H1 (cell line): ENCODE measurements around the gene TMEM250. TPM values are rescaled to one million over a fixed set of nuclear protein-coding genes. Genes with fewer than 3 reads are reported as not detected.
A peak's percentile ranks its signal among the peaks of the same experiment; 100 is the strongest.

Experiments
- CTCF ChIA-PET: fragments of 300-600 bp; sonication (Branson Sonifier 250); formaldehyde crosslinking; loops from one replicate; lab custom pipeline; 2021; ENCODE audit not compliant: partially characterized antibody; lab: Charles Lee
- POLR2A ChIA-PET: fragments of 300-600 bp; sonication (Branson Sonifier 250); formaldehyde crosslinking; loops from one replicate; lab custom pipeline; 2021; ENCODE audit warnings: inconsistent platforms; ENCODE audit not compliant: partially characterized antibody; lab: Charles Lee
- DNase-seq, 2 experiments: peaks; one replicate each; pipeline versions ENCODE4 v3.0.0 to v3.0.0-alpha.2; 2010 to 2022; ENCODE audit warnings: low spot score in 2 of 2, low read depth in 1 of 2, mixed read lengths in 1 of 2
- FAIRE-seq: peaks from 2 replicates; lab custom pipeline; 2011; peaks lifted over from hg19 to GRCh38; lab: Jason Lieb, UNC
- H2AFZ ChIP-seq: 2 replicates; pipeline ENCODE4 v1.8.1; 2012; ENCODE audit warnings: low read length, inconsistent platforms
- H2AK5ac ChIP-seq: 2 replicates; pipeline ENCODE4 v1.6.1; 2013; ENCODE audit warnings: low read depth, low read length
- H2BK120ac ChIP-seq: replicated peaks from 2 replicates; pipeline ENCODE3; 2013; ENCODE audit warnings: low read depth, low read length, inconsistent platforms
- H2BK12ac ChIP-seq: 2 replicates; pipeline ENCODE4 v1.6.1; 2013; ENCODE audit warnings: low read depth, low read length
- H2BK15ac ChIP-seq: 2 replicates; pipeline ENCODE4 v1.6.1; 2013; ENCODE audit warnings: low read length
- H2BK20ac ChIP-seq: 2 replicates; pipeline ENCODE4 v1.6.1; 2013; ENCODE audit warnings: low read length
- H2BK5ac ChIP-seq: 2 replicates; pipeline ENCODE4 v1.6.1; 2013; ENCODE audit warnings: low read depth, low read length
- H3K14ac ChIP-seq: 2 replicates; pipeline ENCODE4 v1.6.1; 2013; ENCODE audit warnings: inconsistent platforms; ENCODE audit not compliant: insufficient read length
- H3K18ac ChIP-seq: 2 replicates; pipeline ENCODE4 v1.6.1; 2013; ENCODE audit warnings: low read length; ENCODE audit errors: extremely low read depth
- H3K23ac ChIP-seq: 2 replicates; pipeline ENCODE4 v1.6.1; 2013; ENCODE audit warnings: inconsistent platforms; ENCODE audit not compliant: insufficient read length
- H3K23me2 ChIP-seq: 2 replicates; pipeline ENCODE4 v1.6.1; 2013; ENCODE audit warnings: low read depth, low read length
- H3K27ac ChIP-seq: 2 replicates; pipeline ENCODE4 v1.6.1; 2011; ENCODE audit warnings: low read depth, low read length, inconsistent platforms
- H3K27me3 ChIP-seq, 4 experiments: replicated peaks in 1 of 4; 1 replicate in 1 of 4; 2 replicates in 3 of 4; pipeline versions ENCODE4 v1.6.1 to v1.8.1; 2011 to 2013; ENCODE audit warnings: low read length in 3 of 4, mild to moderate bottlenecking in 3 of 4, inconsistent platforms in 2 of 4, mixed read lengths in 2 of 4, moderate library complexity in 1 of 4; ENCODE audit not compliant: control insufficient read depth in 3 of 4, insufficient read depth in 3 of 4; ENCODE audit errors: extremely low read depth in 1 of 4
- H3K36me3 ChIP-seq, 4 experiments: 2 replicates each; pipeline versions ENCODE4 v1.6.1 to v1.8.1; 2011 to 2013; ENCODE audit warnings: mild to moderate bottlenecking in 4 of 4, low read length in 3 of 4, moderate library complexity in 2 of 4, control low read depth in 1 of 4, inconsistent platforms in 1 of 4; ENCODE audit not compliant: insufficient read depth in 4 of 4, control insufficient read depth in 2 of 4
- H3K4ac ChIP-seq: replicated peaks from 2 replicates; pipeline ENCODE3; 2013; ENCODE audit warnings: low read length, low read depth, mixed read lengths, inconsistent platforms; ENCODE audit not compliant: insufficient read length
- H3K4me1 ChIP-seq, 4 experiments: replicated peaks in 1 of 4; 1 replicate in 1 of 4; 2 replicates in 3 of 4; pipeline versions ENCODE4 v1.6.1 to v1.8.1; 2011 to 2013; ENCODE audit warnings: low read length in 3 of 4, inconsistent platforms in 2 of 4, mixed read lengths in 1 of 4; ENCODE audit not compliant: insufficient read depth in 4 of 4, control insufficient read depth in 3 of 4
- H3K4me2 ChIP-seq, 2 experiments: 2 replicates each; pipeline versions ENCODE4 v1.6.1 to v1.8.1; 2011 to 2013; ENCODE audit warnings: low read depth in 2 of 2, low read length in 2 of 2, control low read depth in 1 of 2, inconsistent platforms in 1 of 2, mild to moderate bottlenecking in 1 of 2; ENCODE audit not compliant: insufficient read depth in 1 of 2
- H3K4me3 ChIP-seq, 4 experiments: fragments of 200-600, 300-600 bp in 1 of 4; sonication (generic), shearing (Covaris generic), sonication (Bioruptor Twin) in 1 of 4; 2 replicates each; pipeline versions ENCODE4 v1.5.1 to v1.8.1; 2011 to 2016; ENCODE audit warnings: low read length in 4 of 4, low read depth in 3 of 4, control low read depth in 2 of 4, inconsistent platforms in 2 of 4, mild to moderate bottlenecking in 2 of 4, mixed read lengths in 1 of 4, moderate library complexity in 1 of 4; ENCODE audit not compliant: insufficient read depth in 2 of 4; ENCODE audit errors: extremely low read depth in 1 of 4
- H3K56ac ChIP-seq: replicated peaks from 2 replicates; pipeline ENCODE3; 2013; ENCODE audit warnings: low read depth, mild to moderate bottlenecking, mixed read lengths, low read length, inconsistent platforms; ENCODE audit not compliant: insufficient read length
- H3K79me1 ChIP-seq: 2 replicates; pipeline ENCODE4 v1.6.1; 2013; ENCODE audit warnings: low read depth, low read length, control low read depth
- H3K79me2 ChIP-seq, 2 experiments: 2 replicates each; pipeline versions ENCODE4 v1.6.1 to v1.8.1; 2012 to 2013; ENCODE audit warnings: low read length in 2 of 2, mild to moderate bottlenecking in 2 of 2, inconsistent platforms in 1 of 2; ENCODE audit not compliant: insufficient read depth in 2 of 2, control insufficient read depth in 1 of 2
- H3K9ac ChIP-seq, 4 experiments: replicated peaks in 1 of 4; 1 replicate in 1 of 4; 2 replicates in 3 of 4; pipeline versions ENCODE4 v1.6.1 to v1.8.1; 2011 to 2013; ENCODE audit warnings: low read depth in 3 of 4, low read length in 3 of 4, control low read depth in 2 of 4, mild to moderate bottlenecking in 2 of 4, moderate library complexity in 2 of 4, inconsistent platforms in 1 of 4; ENCODE audit errors: extremely low read depth in 1 of 4
- H3K9me3 ChIP-seq, 2 experiments: 2 replicates each; pipeline versions ENCODE4 v1.6.1 to v1.8.1; 2012 to 2013; ENCODE audit warnings: mild to moderate bottlenecking in 2 of 2, moderate library complexity in 2 of 2, control low read depth in 1 of 2, inconsistent platforms in 1 of 2, low read depth in 1 of 2, low read length in 1 of 2, mixed read lengths in 1 of 2; ENCODE audit not compliant: insufficient read depth in 2 of 2
- H4K20me1 ChIP-seq, 2 experiments: replicated peaks in 1 of 2; 2 replicates each; pipeline versions ENCODE3 to v1.8.1; 2011 to 2013; ENCODE audit warnings: inconsistent platforms in 2 of 2, low read length in 2 of 2, mild to moderate bottlenecking in 1 of 2; ENCODE audit not compliant: insufficient read depth in 2 of 2, control insufficient read depth in 1 of 2
- H4K5ac ChIP-seq: 2 replicates; pipeline ENCODE4 v1.6.1; 2013; ENCODE audit warnings: low read length, low read depth, mixed read lengths, inconsistent platforms; ENCODE audit not compliant: insufficient read length
- H4K8ac ChIP-seq: 2 replicates; pipeline ENCODE4 v1.8.0; 2013; ENCODE audit warnings: mild to moderate bottlenecking, moderate library complexity, low read length, inconsistent platforms; ENCODE audit not compliant: insufficient read depth; ENCODE audit errors: extremely low read depth
- H4K91ac ChIP-seq: replicated peaks from 2 replicates; pipeline ENCODE3; 2013; ENCODE audit warnings: low read length, mixed read lengths, inconsistent platforms; ENCODE audit not compliant: insufficient read length
- ASH2L ChIP-seq: fragments of 200-600, 300-600 bp; sonication (generic); IDR thresholded peaks from one replicate; pipeline ENCODE4 v1.7.1; 2017; ENCODE audit warnings: low read length
- CTBP2 ChIP-seq: IDR thresholded peaks from 2 replicates; pipeline ENCODE4 v1.7.0; 2011; ENCODE audit warnings: borderline replicate concordance, mild to moderate bottlenecking, moderate library complexity, mixed read lengths, low read length; ENCODE audit not compliant: insufficient read depth, insufficient read length
- HDAC2 ChIP-seq, 2 experiments: fragments of 300-600 bp in 1 of 2; sonication (generic) in 1 of 2; IDR thresholded peaks; 2 replicates each; pipeline ENCODE4 v1.6.1; 2011 to 2012; ENCODE audit warnings: low read depth in 2 of 2, low read length in 2 of 2, mild to moderate bottlenecking in 2 of 2, moderate library complexity in 2 of 2, borderline replicate concordance in 1 of 2, inconsistent platforms in 1 of 2
- JUND ChIP-seq: IDR thresholded peaks from 2 replicates; pipeline ENCODE4 v1.6.1; 2011; ENCODE audit warnings: mild to moderate bottlenecking, improper control_type of control experiment, low read length
- KDM1A ChIP-seq: fragments of 200-600, 300-600 bp; sonication (generic); IDR thresholded peaks from 2 replicates; pipeline ENCODE4 v1.7.1; 2016; ENCODE audit warnings: mild to moderate bottlenecking, low read length, borderline replicate concordance
- RNF2 ChIP-seq: fragments of 200-900, 300-1000 bp; sonication (generic); IDR thresholded peaks from 2 replicates; pipeline ENCODE4 v1.7.1; 2016; ENCODE audit warnings: borderline replicate concordance, low read depth, mild to moderate bottlenecking, antibody characterized with exemption, low read length; ENCODE audit not compliant: poor library complexity, severe bottlenecking; ENCODE audit errors: missing control alignments
- SIRT6 ChIP-seq: IDR thresholded peaks from one replicate; pipeline ENCODE4 v1.7.1; 2012; ENCODE audit warnings: low read length, inconsistent platforms
- SIX5 ChIP-seq: IDR thresholded peaks from 2 replicates; pipeline ENCODE4 v1.6.1; 2011; ENCODE audit warnings: mild to moderate bottlenecking, low read depth, low read length
- TAF1 ChIP-seq: IDR thresholded peaks from 2 replicates; pipeline ENCODE4 v1.6.1; 2011; ENCODE audit warnings: mild to moderate bottlenecking, low read depth, low read length
- WGBS, 2 experiments: shearing (Covaris generic) in 1 of 2; methylation state at CpG; one replicate each; pipeline versions ENCODE4 v1.1.6 to v1.1.7; 2013 to 2015; ENCODE audit warnings: low lambda C conversion rate in 2 of 2, mixed read lengths in 2 of 2, inconsistent platforms in 1 of 2, low coverage in 1 of 2, missing lambda C conversion rate in 1 of 2; ENCODE audit not compliant: insufficient replicate concordance in 2 of 2, insufficient coverage in 1 of 2, insufficient read length in 1 of 2; ENCODE audit errors: extremely low coverage in 1 of 2, missing lambda C conversion rate in 1 of 2; 5-methylcytosine and 5-hydroxymethylcytosine counted together
- polyA plus RNA-seq, 7 experiments: library from polyadenylated mRNA; depleted of rRNA in 3 of 7; stranded (reverse) in 5 of 7; unstranded in 2 of 7; fragments of >200 nt in 5 of 7; fragments of 200-250 nt in 2 of 7; gene quantifications; 1 replicate in 5 of 7; 2 replicates in 1 of 7; 4 replicates in 1 of 7; pipeline versions ENCODE4 v1.2.1 to v1.2.3, GENCODE V29; 2011 to 2013; ENCODE audit warnings: missing spikeins in 2 of 7, mixed read lengths in 2 of 7
- total RNA-seq: library from RNA; stranded (reverse); fragmentation: NEBNext Ultra II Directional; extraction: Animal tissue kit (Norgen Biotek cat#: 25700); gene quantifications from 2 replicates; pipeline ENCODE4 v1.2.1, GENCODE V29; 2021

The TMEM250 gene
- total and polyA plus RNA-seq, 2 of the 8 experiments (the other 6 are each of a cell fraction or from before 2014, with no cell fraction given), result 22.3 to 34.9 TPM

DNA sequence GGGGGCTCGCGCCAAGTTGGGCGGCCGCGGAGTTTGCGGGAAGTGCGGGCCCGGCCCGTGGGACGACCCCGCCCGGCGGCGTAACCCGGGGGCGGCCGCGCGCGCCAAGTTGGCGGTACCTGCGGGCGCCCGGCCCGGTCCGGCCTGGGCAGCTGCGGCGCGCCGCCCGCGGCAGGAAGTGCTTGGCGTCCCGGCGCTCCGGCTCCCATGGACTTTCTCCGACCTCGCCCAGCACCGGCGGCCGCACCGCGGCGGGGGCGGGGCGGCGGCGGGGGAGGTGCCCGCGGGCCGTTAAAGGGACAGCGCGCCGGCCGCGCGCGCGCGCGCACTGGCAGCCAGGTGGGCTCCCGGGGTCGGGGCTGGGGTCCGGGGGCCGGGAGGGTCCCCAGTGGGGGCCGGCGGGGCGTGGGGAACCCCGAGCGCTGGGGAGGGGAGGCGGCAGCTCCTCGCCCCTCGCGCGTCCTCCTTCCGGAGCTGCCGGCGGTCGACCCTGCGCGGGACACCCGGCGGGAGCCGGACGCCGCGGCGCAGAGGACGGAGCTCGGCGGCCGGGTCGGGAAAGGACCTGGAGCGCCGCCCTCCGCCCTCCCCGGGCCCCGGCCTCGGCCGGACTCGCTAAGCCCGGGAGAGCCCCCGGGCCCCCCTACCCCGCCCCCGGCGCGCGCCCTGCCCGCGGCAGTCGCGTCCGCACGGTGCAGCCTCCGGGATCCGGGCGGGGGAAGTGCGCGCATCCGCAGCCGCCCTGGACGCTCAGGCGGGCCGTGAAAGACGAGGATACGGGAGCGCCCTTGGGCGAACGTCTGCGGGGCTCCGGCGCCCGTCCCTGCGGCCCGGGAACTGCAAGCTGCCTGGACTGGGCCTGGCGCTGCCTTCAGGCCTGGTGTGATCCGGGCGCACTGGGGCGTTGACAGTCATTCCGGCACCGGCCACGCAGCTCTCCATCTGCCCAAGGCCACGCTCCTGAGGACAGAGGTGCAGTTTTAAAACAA is 23.3 kb downstream of the TMEM250 start, which contains the start of gene NACC2:
Gene NACC2, minus strand, starts transcription at position 220 of the 989 bp plus-strand sequence. CDS start 44,768 bp downstream, outside the sequence.
- 0 out of 2 replicates have a peak within 1 kb of the TSS, but pooled peaks have one; percentile 68 for H2BK12ac ChIP-seq
- H2BK120ac ChIP-seq, result no peak within 1 kb of the TSS
- H2BK15ac ChIP-seq, result peak within 1 kb of the TSS; percentile 88; the same call in 1 of the 2 replicates
- peak within 1 kb of the TSS; percentile 45; the same call in 1 of the 2 replicates for H4K8ac ChIP-seq
- H3K79me2 ChIP-seq, result no peaks in the 10 kb centered on the region
- FAIRE-seq (no peak), DNase-seq (no peak)
- no peak within 1 kb of the TSS for H3K56ac ChIP-seq
- H4K20me1 ChIP-seq, result peaks cover 3 to 4% of the 10 kb centered on the region in 2 experiments
- H2AFZ ChIP-seq, result no peak within 1 kb of the TSS
- peak within 1 kb of the TSS; percentile 7 for H4K91ac ChIP-seq
- no peak within 1 kb of the TSS for H4K5ac ChIP-seq
- H2BK5ac ChIP-seq, result no peak within 1 kb of the TSS
- no peaks in the 10 kb centered on the region for H3K9me3 ChIP-seq
- 0 out of 2 replicates have a peak within 1 kb of the TSS, but pooled peaks have one; percentile 18 for H2BK20ac ChIP-seq
- 7% methylated on average over 52 of the region's 143 CpGs; no CpG with 5 or more reads in 1 of the 2 experiments for WGBS, 2 experiments
- H3K4me3 ChIP-seq, result peak within 1 kb of the TSS; percentile 34 to 69 (median 49)
- peak within 1 kb of the TSS; percentile 95; the same call in 1 of the 2 replicates for H3K18ac ChIP-seq
- CTCF ChIA-PET, result interaction anchor here (0.6 to 2.2 kb wide), 8 partner anchors 8 to 174 kb away, joined by 3 to 9 read pairs (median 3); no protein-coding TSS in a partner anchor
- H3K27ac ChIP-seq, result no peak within 1 kb of the TSS
- POLR2A ChIA-PET, result interaction anchor here (0.9 to 3.2 kb wide), 7 partner anchors 9 to 127 kb away, joined by 3 to 16 read pairs (median 4); no protein-coding TSS in a partner anchor
- peaks cover 2 to 26% (median 23%) of the 10 kb centered on the region in 4 experiments for H3K27me3 ChIP-seq
- peak within 1 kb of the TSS; percentile 53 for H3K4ac ChIP-seq
- peak within 1 kb of the TSS; percentile 72 to 75 for H3K4me2 ChIP-seq
- H3K9ac ChIP-seq, result no peak within 1 kb of the TSS
- H3K14ac ChIP-seq, result no peak within 1 kb of the TSS
- H3K79me1 ChIP-seq, result no peaks in the 10 kb centered on the region
- H2AK5ac ChIP-seq, result no peak within 1 kb of the TSS; the same call in 1 of the 2 replicates
- no peak within 1 kb of the TSS for H3K23ac ChIP-seq
- H3K4me1 ChIP-seq, result peaks cover 3 to 25% (median 16%) of the 10 kb centered on the region in 4 experiments
- no peaks in the 10 kb centered on the region for H3K36me3 ChIP-seq
- peaks cover 8% of the 10 kb centered on the region; the same call in 1 of the 2 replicates for H3K23me2 ChIP-seq
- TF ChIP-seq TAF1, result no peak
- TF ChIP-seq KDM1A, result peak; percentile 17; the same call in 1 of the 2 replicates
- no peak for TF ChIP-seq SIX5
- TF ChIP-seq JUND, result no peak
- no peak for TF ChIP-seq RNF2
- 0 out of 4 replicates have a peak, but pooled peaks of 1 of the 2 experiments have one; percentile 52 for TF ChIP-seq HDAC2 (IDR thresholded peaks at IDR 0.05; ENCODE audit: borderline replicate concordance in 1 of 2, low read depth in 2 of 2, low read length in 2 of 2)
- TF ChIP-seq CTBP2, result no peak
- TF ChIP-seq SIRT6, result no peak
- TF ChIP-seq ASH2L, result no peak
